Measurements from ENCODE around the gene CSF1.

CSF1 gene

GRCh38 chr1:109879881-109880525 lies 30.6 kb upstream of the CSF1 start:
- H3K36me3 Mint-ChIP-seq = no peaks in the 10 kb centered on the region
- H3K4me1 Mint-ChIP-seq = no peaks in the 10 kb centered on the region
- no peak overlapping the region for H3K4me3 Mint-ChIP-seq
- H3K27me3 Mint-ChIP-seq = no peaks in the 10 kb centered on the region
- H3K9me3 Mint-ChIP-seq = no peaks in the 10 kb centered on the region
- no peak overlapping the region for H3K27ac Mint-ChIP-seq

GRCh38 chr1:109880971-109881894 lies 29.4 kb upstream of the CSF1 start:
- no peaks in the 10 kb centered on the region for H3K9me3 Mint-ChIP-seq
- H3K4me1 Mint-ChIP-seq = no peaks in the 10 kb centered on the region
- H3K27ac Mint-ChIP-seq = no peak overlapping the region
- no peaks in the 10 kb centered on the region for H3K27me3 Mint-ChIP-seq
- no peak overlapping the region for H3K4me3 Mint-ChIP-seq
- H3K36me3 Mint-ChIP-seq = no peaks in the 10 kb centered on the region

GRCh38 chr1:109881906-109882287 lies 28.8 kb upstream of the CSF1 start:
- no peak overlapping the region for H3K27ac Mint-ChIP-seq
- H3K9me3 Mint-ChIP-seq = no peaks in the 10 kb centered on the region
- H3K4me3 Mint-ChIP-seq = no peak overlapping the region
- H3K4me1 Mint-ChIP-seq = no peaks in the 10 kb centered on the region
- no peaks in the 10 kb centered on the region for H3K27me3 Mint-ChIP-seq
- H3K36me3 Mint-ChIP-seq = no peaks in the 10 kb centered on the region

GRCh38 chr1:109882288-109883245 lies 28.1 kb upstream of the CSF1 start:
- no peak overlapping the region for H3K4me3 Mint-ChIP-seq
- H3K27ac Mint-ChIP-seq = no peak overlapping the region
- H3K36me3 Mint-ChIP-seq = no peaks in the 10 kb centered on the region
- H3K4me1 Mint-ChIP-seq = no peaks in the 10 kb centered on the region
- no peaks in the 10 kb centered on the region for H3K9me3 Mint-ChIP-seq
- H3K27me3 Mint-ChIP-seq = no peaks in the 10 kb centered on the region

GRCh38 chr1:109883248-109883955 lies 27.2 kb upstream of the CSF1 start:
- Mint-ChIP-seq H3K36me3 (no peaks in the 10 kb centered on the region), H3K27me3 (no peaks in the 10 kb centered on the region), H3K4me1 (no peaks in the 10 kb centered on the region), H3K27ac (no peak overlapping the region), H3K4me3 (no peak overlapping the region), H3K9me3 (no peaks in the 10 kb centered on the region)

GRCh38 chr1:109884242-109884891 lies 26.3 kb upstream of the CSF1 start:
- Mint-ChIP-seq H3K36me3 (no peaks in the 10 kb centered on the region), H3K27ac (no peak overlapping the region), H3K27me3 (no peaks in the 10 kb centered on the region), H3K4me1 (peaks cover 7% of the 10 kb centered on the region), H3K9me3 (peaks cover 5% of the 10 kb centered on the region), H3K4me3 (no peak overlapping the region)

- peaks cover 5% of the 10 kb centered on the region for H3K9me3 Mint-ChIP-seq
- H3K27ac Mint-ChIP-seq = no peak overlapping the region
- no peak overlapping the region for H3K4me3 Mint-ChIP-seq
- H3K36me3 Mint-ChIP-seq = no peaks in the 10 kb centered on the region
- no peaks in the 10 kb centered on the region for H3K27me3 Mint-ChIP-seq
- H3K4me1 Mint-ChIP-seq = peaks cover 17% of the 10 kb centered on the region
Measured at GRCh38 chr1:109885589-109885988, 25.1 kb upstream of the CSF1 start.

- Mint-ChIP-seq H3K9me3 (peaks cover 5% of the 10 kb centered on the region), H3K4me3 (no peak overlapping the region), H3K27ac (no peak overlapping the region), H3K36me3 (no peaks in the 10 kb centered on the region), H3K27me3 (no peaks in the 10 kb centered on the region), H3K4me1 (peaks cover 26% of the 10 kb centered on the region)
Measured at GRCh38 chr1:109886827-109887226, 23.8 kb upstream of the CSF1 start.

GRCh38 chr1:109887271-109887670 lies 23.4 kb upstream of the CSF1 start:
- H3K27ac Mint-ChIP-seq = no peak overlapping the region
- H3K4me1 Mint-ChIP-seq = peaks cover 26% of the 10 kb centered on the region
- H3K9me3 Mint-ChIP-seq = peaks cover 5% of the 10 kb centered on the region
- no peaks in the 10 kb centered on the region for H3K27me3 Mint-ChIP-seq
- no peaks in the 10 kb centered on the region for H3K36me3 Mint-ChIP-seq
- H3K4me3 Mint-ChIP-seq = no peak overlapping the region

GRCh38 chr1:109887884-109888283 lies 22.8 kb upstream of the CSF1 start:
- no peak overlapping the region for H3K4me3 Mint-ChIP-seq
- no peaks in the 10 kb centered on the region for H3K27me3 Mint-ChIP-seq

GRCh38 chr1:109889094-109889493 lies 21.6 kb upstream of the CSF1 start:
- no peak overlapping the region for H3K27ac Mint-ChIP-seq
- H3K4me3 Mint-ChIP-seq = no peak overlapping the region
- H3K36me3 Mint-ChIP-seq = no peaks in the 10 kb centered on the region
- no peaks in the 10 kb centered on the region for H3K27me3 Mint-ChIP-seq
- peaks cover 5% of the 10 kb centered on the region for H3K9me3 Mint-ChIP-seq
- H3K4me1 Mint-ChIP-seq = peaks cover 26% of the 10 kb centered on the region

More at GRCh38 chr1:109887884-109888283, 22.8 kb upstream of the CSF1 start:
- Mint-ChIP-seq H3K36me3 (no peaks in the 10 kb centered on the region), H3K4me1 (peaks cover 26% of the 10 kb centered on the region), H3K9me3 (peaks cover 5% of the 10 kb centered on the region), H3K27ac (peak overlapping the region; percentile 1)

- H3K36me3 Mint-ChIP-seq = no peaks in the 10 kb centered on the region
- peaks cover 26% of the 10 kb centered on the region for H3K4me1 Mint-ChIP-seq
- H3K27ac Mint-ChIP-seq = peak overlapping the region; percentile 82
- peak overlapping the region; percentile 16 for H3K4me3 Mint-ChIP-seq
- no peaks in the 10 kb centered on the region for H3K27me3 Mint-ChIP-seq
- H3K9me3 Mint-ChIP-seq = peaks cover 5% of the 10 kb centered on the region
Measured at GRCh38 chr1:109890115-109890953, 20.3 kb upstream of the CSF1 start.

- no peaks in the 10 kb centered on the region for H3K27me3 Mint-ChIP-seq
- peaks cover 26% of the 10 kb centered on the region for H3K4me1 Mint-ChIP-seq
- no peak overlapping the region for H3K4me3 Mint-ChIP-seq
- no peak overlapping the region for H3K27ac Mint-ChIP-seq
- H3K36me3 Mint-ChIP-seq = no peaks in the 10 kb centered on the region
- H3K9me3 Mint-ChIP-seq = peaks cover 5% of the 10 kb centered on the region
Measured at GRCh38 chr1:109891930-109892329, 18.7 kb upstream of the CSF1 start.

All from activated naive CD4-positive, alpha-beta T cell treated with anti-CD3 and anti-CD28 coated beads, Interleukin-2, amount 50 U/mL, for 24 hours (primary cell).